BJ (cell line): ENCODE results near the gene SLC22A14. TPM values are rescaled to one million over a fixed set of nuclear protein-coding genes. Genes with fewer than 3 reads are reported as not detected.

Experiments
- CTCF ChIA-PET: fragments of 350-600 bp; formaldehyde crosslinking; extraction: SDS; loops from one replicate; lab custom pipeline; 2021; ENCODE audit warnings: antibody characterized with exemption, inconsistent platforms; lab: Yijun Ruan, JAX
- POLR2A ChIA-PET: fragments of 300-600 bp; sonication (Branson Sonifier 250); formaldehyde crosslinking; extraction: SDS; loops from one replicate; lab custom pipeline; 2021; ENCODE audit warnings: antibody characterized with exemption; lab: Charles Lee
- DNase-seq: peaks from one replicate; pipeline ENCODE4 v3.0.0-alpha.2; 2011; ENCODE audit warnings: low read depth
- H3K27me3 ChIP-seq: 2 replicates; pipeline ENCODE4 v1.6.0; 2011; ENCODE audit warnings: low read length; ENCODE audit not compliant: control insufficient read depth, insufficient read depth
- H3K36me3 ChIP-seq: 2 replicates; pipeline ENCODE4 v1.5.1; 2011; ENCODE audit warnings: low read length; ENCODE audit not compliant: control insufficient read depth, insufficient read depth
- H3K4me3 ChIP-seq: 2 replicates; pipeline ENCODE4 v1.5.1; 2011; ENCODE audit warnings: low read depth, mild to moderate bottlenecking, control low read depth, low read length
- CTCF ChIP-seq: IDR thresholded peaks from 2 replicates; pipeline ENCODE4 v1.5.1; 2011; ENCODE audit warnings: low read depth, mild to moderate bottlenecking, control low read depth, inconsistent platforms, low read length, moderate library complexity; ENCODE audit not compliant: insufficient read depth
- polyA plus RNA-seq: library from polyadenylated mRNA; depleted of rRNA; stranded (reverse); fragments of >200 nt; gene quantifications from 2 replicates; pipeline ENCODE4 v1.2.3, GENCODE V29; 2011

Gene SLC22A14
- polyA plus RNA-seq, 1 experiment: 0.15 TPM

GRCh38 chr3:38306941-38307340, 24.8 kb downstream of the SLC22A14 start:
- Histone ChIP-seq H3K27me3 (no peaks in the 10 kb centered on the region; the same call in 1 of the 2 replicates), H3K36me3 (no peaks in the 10 kb centered on the region), H3K4me3 (no peak overlapping the region)
- ChIA-PET CTCF (interaction anchor here (1.7 kb wide), 1 partner anchor 9 kb away, joined by 4 read pairs; no protein-coding TSS in a partner anchor), POLR2A (no interaction called here)
- TF ChIP-seq CTCF: no peak
- DNase-seq: no peak

GRCh38 chr3:38307599-38307998, 25.5 kb downstream of the SLC22A14 start:
- no peak for DNase-seq
- H3K27me3 ChIP-seq: no peaks in the 10 kb centered on the region; the same call in 1 of the 2 replicates
- ChIA-PET CTCF (interaction anchor here (1.7 kb wide), 1 partner anchor 10 kb away, joined by 4 read pairs; no protein-coding TSS in a partner anchor), POLR2A (no interaction called here)
- no peak for TF ChIP-seq CTCF
- no peak overlapping the region for H3K4me3 ChIP-seq
- no peaks in the 10 kb centered on the region for H3K36me3 ChIP-seq

- H3K4me3 ChIP-seq: no peak overlapping the region
- no peak for DNase-seq
- POLR2A ChIA-PET: no interaction called here
- H3K36me3 ChIP-seq: no peaks in the 10 kb centered on the region
- CTCF ChIA-PET: no interaction called here
- H3K27me3 ChIP-seq: no peaks in the 10 kb centered on the region; the same call in 1 of the 2 replicates
- TF ChIP-seq CTCF: no peak
These were observed 26.4 kb downstream of the SLC22A14 start for GRCh38 chr3:38308456-38308855.

GRCh38 chr3:38311476-38311875, 29.4 kb downstream of the SLC22A14 start:
- CTCF ChIA-PET: interaction anchor here (1.0 to 1.4 kb wide), 2 partner anchors 13 to 15 kb away, joined by 3 read pairs; no protein-coding TSS in a partner anchor
- DNase-seq: no peak
- POLR2A ChIA-PET: no interaction called here
- Histone ChIP-seq H3K36me3 (no peaks in the 10 kb centered on the region), H3K27me3 (no peaks in the 10 kb centered on the region), H3K4me3 (no peak overlapping the region)
- TF ChIP-seq CTCF: no peak

- Histone ChIP-seq H3K4me3 (no peak overlapping the region), H3K27me3 (no peaks in the 10 kb centered on the region), H3K36me3 (no peaks in the 10 kb centered on the region)
- no peak for TF ChIP-seq CTCF
- DNase-seq: no peak
- POLR2A ChIA-PET: no interaction called here
- CTCF ChIA-PET: interaction anchor here (1.0 to 1.4 kb wide), 2 partner anchors 14 to 16 kb away, joined by 3 read pairs; no protein-coding TSS in a partner anchor
These were observed 29.8 kb downstream of the SLC22A14 start for GRCh38 chr3:38311941-38312340.
